Measurements from ENCODE around the gene ZSCAN9. TPM values are rescaled to one million over a fixed set of nuclear protein-coding genes. Genes with fewer than 3 reads are reported as not detected.

ZSCAN9 gene
- polyA plus RNA-seq, 4 donors: 27.7 to 38.5 (median 30.7) TPM

- DNase-seq (ENCODE audit: low read depth in 4 of 4, low spot score in 3 of 4): no peak
These were observed 41.5 kb downstream of the ZSCAN9 start for GRCh38 chr6:28266563-28266961.

DNA sequence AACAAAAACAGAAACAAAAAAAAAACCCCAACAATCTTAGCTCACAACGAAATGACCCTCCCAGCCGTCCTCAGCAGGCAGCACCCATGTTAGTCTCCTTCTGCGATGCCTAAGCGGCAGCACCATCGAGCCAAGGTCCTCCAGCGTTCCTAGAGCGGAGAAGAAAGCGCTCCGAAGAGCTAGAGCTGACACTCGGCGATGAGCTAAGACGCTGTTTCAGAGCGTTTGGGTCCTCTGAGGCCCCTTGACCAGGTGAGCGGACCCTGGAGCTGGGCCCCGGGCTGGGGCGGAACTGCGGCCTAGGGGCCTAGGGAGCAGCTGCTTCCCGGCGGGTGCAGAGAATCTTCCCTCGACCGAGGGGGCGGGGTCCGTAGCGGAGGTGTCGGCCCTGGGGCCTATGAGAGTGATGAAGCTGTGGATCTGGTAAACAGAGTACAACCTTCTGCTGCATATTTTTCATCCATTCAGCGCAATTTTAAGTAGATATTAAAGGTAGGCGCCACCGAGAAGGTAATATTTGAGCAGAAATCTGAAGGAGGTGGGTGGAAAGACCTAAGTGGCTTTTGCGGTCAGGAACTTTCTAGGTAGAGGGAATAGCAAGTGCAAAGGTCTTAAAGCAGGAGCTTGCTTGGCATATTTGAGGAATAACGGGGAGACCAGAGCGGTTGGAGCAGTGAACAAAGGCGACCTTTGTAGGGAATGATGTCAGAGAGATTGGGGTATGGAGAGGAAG lies 42.1 kb downstream of the ZSCAN9 start, which contains the start of gene ZSCAN26:
Gene ZSCAN26 (plus strand): TSS at position 182 of the 733 bp plus-strand sequence. CDS start 4,777 bp downstream, outside the sequence.
- peak; percentile 86 to 91 (median 90) for DNase-seq (ENCODE audit: low read depth in 4 of 4, low spot score in 3 of 4)

- DNase-seq (ENCODE audit: low read depth in 4 of 4, low spot score in 3 of 4): no peak
These were observed 42.6 kb downstream of the ZSCAN9 start for GRCh38 chr6:28267695-28268059.

GRCh38 chr6:28269492-28269891 lies 44.4 kb downstream of the ZSCAN9 start:
- DNase-seq (ENCODE audit: low read depth in 4 of 4, low spot score in 3 of 4): no peak

GRCh38 chr6:28274888-28275287 lies 49.8 kb downstream of the ZSCAN9 start:
- DNase-seq (ENCODE audit: low read depth in 4 of 4, low spot score in 3 of 4): no peak

GRCh38 chr6:28277746-28278145 lies 52.7 kb downstream of the ZSCAN9 start:
- no peak for DNase-seq (ENCODE audit: low read depth in 4 of 4, low spot score in 3 of 4)

DNA sequence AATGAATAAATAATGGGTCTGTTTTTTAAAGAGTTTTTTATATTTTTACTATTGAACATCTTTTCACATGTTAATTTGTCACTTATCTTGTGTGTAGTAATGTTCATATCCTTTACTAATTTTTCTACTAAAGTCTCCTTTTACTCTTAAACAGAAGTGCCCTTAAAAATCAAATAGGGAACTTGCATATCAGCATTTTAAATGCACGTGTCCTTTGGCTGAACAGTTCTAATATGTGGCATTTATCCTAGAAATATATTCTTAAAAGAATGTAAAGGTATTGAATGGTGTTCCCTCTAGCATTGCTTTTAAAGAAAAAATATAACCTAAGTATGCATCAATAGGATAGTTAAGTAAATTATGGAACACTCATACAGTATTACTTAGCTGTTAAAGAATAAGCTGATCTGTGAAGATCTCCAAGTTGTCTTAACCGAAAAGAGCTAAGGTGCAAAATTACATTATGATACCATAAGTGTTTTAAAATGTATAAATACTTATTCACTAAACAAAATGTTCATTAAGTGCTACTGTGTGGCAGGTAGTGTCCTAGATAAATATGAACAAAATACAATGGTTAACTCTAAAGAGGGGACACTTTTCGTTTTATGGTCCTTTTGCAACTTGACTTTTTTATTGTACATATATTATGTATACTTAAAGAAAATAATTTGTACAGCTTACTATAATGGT lies 55.7 kb downstream of the ZSCAN9 start:
- DNase-seq (ENCODE audit: low read depth in 4 of 4, low spot score in 3 of 4): no peak

- DNase-seq (ENCODE audit: low read depth in 4 of 4, low spot score in 3 of 4): peak in 1 of 4 donors; percentile 40
These were observed 56.4 kb downstream of the ZSCAN9 start, which contains the start of gene PGBD1 for GRCh38 chr6:28281288-28282064. PGBD1 (plus strand) TSS chr6:28281572; CDS start chr6:28283814, 2,242 bp downstream.

GRCh38 chr6:28282926-28283325 lies 57.9 kb downstream of the ZSCAN9 start:
- DNase-seq (ENCODE audit: low read depth in 4 of 4, low spot score in 3 of 4): no peak

Other genes with a start within 250 kb of the ZSCAN9 start
- 1 to 10 TPM in 3 of 4 donors, under 1 TPM in 1; 0.97 to 5.1 (median 4.3) TPM for gene ZNF165, start 144.7 kb upstream of the ZSCAN9 start, polyA plus RNA-seq (ENCODE audit: insufficient read length in 4 of 4)
- 10 to 100 TPM in 3 of 4 donors, 1 to 10 TPM in 1; 6.5 to 14.0 (median 10.8) TPM for gene ZSCAN16, start 100.7 kb upstream of the ZSCAN9 start, polyA plus RNA-seq (ENCODE audit: insufficient read length in 4 of 4)
- gene ZKSCAN8, start 83.4 kb upstream of the ZSCAN9 start, polyA plus RNA-seq (ENCODE audit: insufficient read length in 4 of 4): 10 to 100 TPM; 38.5 to 45.6 (median 42.0) TPM
- 10 to 100 TPM; 10.6 to 12.2 (median 11.8) TPM for gene ZKSCAN4, start 27.0 kb downstream of the ZSCAN9 start, polyA plus RNA-seq (ENCODE audit: insufficient read length in 4 of 4)
- gene NKAPL, start 34.0 kb downstream of the ZSCAN9 start, polyA plus RNA-seq (ENCODE audit: insufficient read length in 4 of 4): 1 to 10 TPM in 3 of 4 donors, under 1 TPM in 1; 0.91 to 3.0 (median 2.3) TPM
- gene ZSCAN26, start 41.9 kb downstream of the ZSCAN9 start, polyA plus RNA-seq (ENCODE audit: insufficient read length in 4 of 4): 10 to 100 TPM; 36.4 to 40.3 (median 37.8) TPM
- gene PGBD1, start 56.3 kb downstream of the ZSCAN9 start, polyA plus RNA-seq (ENCODE audit: insufficient read length in 4 of 4): 10 to 100 TPM in 3 of 4 donors, 1 to 10 TPM in 1; 9.6 to 12.3 (median 10.8) TPM
- 10 to 100 TPM in 3 of 4 donors, 1 to 10 TPM in 1; 9.1 to 11.0 (median 10.5) TPM for gene ZSCAN31, start 110.9 kb downstream of the ZSCAN9 start, polyA plus RNA-seq (ENCODE audit: insufficient read length in 4 of 4)
- 10 to 100 TPM in 2 of 4 donors, 1 to 10 TPM in 2; 8.8 to 12.2 (median 10.4) TPM for gene ZKSCAN3, start 124.7 kb downstream of the ZSCAN9 start, polyA plus RNA-seq (ENCODE audit: insufficient read length in 4 of 4)
- gene ZSCAN12, start 174.5 kb downstream of the ZSCAN9 start, polyA plus RNA-seq (ENCODE audit: insufficient read length in 4 of 4): 10 to 100 TPM; 10.9 to 16.8 (median 15.0) TPM
- 10 to 100 TPM; 13.1 to 17.8 (median 15.3) TPM for gene ZSCAN23, start 218.2 kb downstream of the ZSCAN9 start, polyA plus RNA-seq (ENCODE audit: insufficient read length in 4 of 4)

All from left renal pelvis (tissue), 4 donors.